ENCODE data around the gene MRPS25. TPM values are rescaled to one million over a fixed set of nuclear protein-coding genes. Genes with fewer than 3 reads are reported as not detected.
"Not testable (repeated sequence)": the region's sequence is repeated elsewhere in the genome, so short reads cannot be mapped to it uniquely, and the experiment has no call there.

Gene MRPS25
- total RNA-seq, 1 donor from 2014 or later = 19.0 TPM

GRCh38 chr3:15043408-15044171 is 21.5 kb downstream of the MRPS25 start:
- DNase-seq = no peak

- DNase-seq = no peak
Measured at GRCh38 chr3:15042936-15043335, 22.2 kb downstream of the MRPS25 start.

DNA sequence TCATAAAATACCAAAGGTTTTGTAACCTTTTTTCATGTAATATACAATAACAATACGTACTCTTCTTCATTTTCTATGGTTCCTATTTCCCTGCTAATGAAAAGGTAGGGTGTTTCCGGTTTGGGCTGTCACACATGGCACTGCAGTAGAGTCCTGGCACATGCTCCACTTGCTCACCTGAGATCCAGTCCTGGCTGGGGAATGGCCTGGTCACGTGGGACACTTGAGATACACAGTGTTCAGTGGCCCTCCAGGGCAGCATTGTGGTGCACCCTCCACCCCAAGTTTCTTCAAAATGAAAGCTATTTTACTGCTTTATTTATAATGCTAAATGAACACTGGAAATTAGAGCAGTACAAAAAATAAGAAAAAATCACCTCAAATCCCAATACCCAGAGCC is 23.2 kb downstream of the MRPS25 start:
- no peak for DNase-seq

GRCh38 chr3:15040844-15041243 is 24.3 kb downstream of the MRPS25 start:
- no peak for DNase-seq

DNA sequence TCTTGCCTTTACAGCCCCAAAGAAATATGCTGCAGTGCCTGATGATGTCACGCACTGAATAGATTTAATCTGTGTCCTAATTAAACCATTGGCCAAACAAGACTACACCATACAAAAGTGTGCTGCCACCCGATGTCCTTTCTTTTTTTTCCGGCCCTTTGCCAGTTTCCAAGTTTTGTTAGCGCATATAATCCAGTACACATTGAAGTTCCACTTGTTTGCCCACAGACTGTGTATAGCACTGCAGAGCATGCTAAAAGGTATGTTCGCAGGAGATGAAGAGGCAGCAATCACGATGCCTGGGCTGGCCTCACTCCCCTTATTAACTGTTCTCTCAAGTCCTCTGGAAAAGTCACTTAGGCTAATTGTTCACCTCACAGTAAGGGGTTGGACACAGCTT is 26.8 kb downstream of the MRPS25 start:
- DNase-seq = no peak

DNA sequence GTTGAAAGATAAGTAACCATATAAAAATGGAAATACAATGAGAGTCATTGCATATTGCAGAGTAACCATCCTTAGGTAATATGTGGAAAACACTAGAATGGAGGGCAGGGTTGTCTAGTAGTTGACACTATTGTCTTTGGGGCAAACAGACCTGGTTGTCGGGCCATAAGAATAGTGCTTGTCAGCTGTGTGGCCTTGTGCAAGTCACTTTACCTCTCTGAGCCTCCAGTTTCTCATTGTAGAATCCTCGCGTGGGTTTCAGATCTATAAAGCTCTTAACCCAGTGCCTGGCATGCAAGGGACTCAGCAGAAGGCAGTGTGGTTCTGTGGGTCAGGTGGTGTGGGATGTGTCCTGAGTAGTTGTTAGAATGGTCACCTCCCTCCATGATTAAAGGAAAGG is 32.0 kb downstream of the MRPS25 start:
- no peak for DNase-seq

- no peak for DNase-seq
Measured at GRCh38 chr3:15032650-15033049, 32.5 kb downstream of the MRPS25 start.

GRCh38 chr3:15029625-15030024 is 35.5 kb downstream of the MRPS25 start:
- DNase-seq = no peak

GRCh38 chr3:15023719-15024118 is 41.4 kb downstream of the MRPS25 start:
- no peak for DNase-seq

- no peak for DNase-seq
Measured at GRCh38 chr3:15023249-15023648, 41.9 kb downstream of the MRPS25 start.

- DNase-seq = no peak
Measured at GRCh38 chr3:15017191-15017590, 47.9 kb downstream of the MRPS25 start.

DNA sequence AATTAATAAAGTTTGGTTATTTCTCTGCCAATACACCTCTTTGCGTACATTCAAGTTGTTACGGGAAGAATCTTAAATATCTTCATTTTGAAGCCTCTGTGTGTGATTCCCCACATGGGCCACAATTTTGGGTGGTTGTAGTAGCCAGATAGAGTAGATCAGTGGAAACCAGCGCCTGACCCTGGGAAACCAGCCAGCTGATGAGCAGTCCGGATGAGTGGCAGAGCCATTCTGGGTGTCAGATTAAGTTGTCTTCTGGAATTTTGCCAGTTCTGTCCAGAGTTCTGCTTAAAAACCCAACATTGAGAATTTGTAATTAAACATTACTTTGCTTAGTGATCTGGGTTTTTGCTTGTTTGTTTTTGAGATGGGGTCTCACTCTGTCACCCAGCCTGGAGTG is 49.7 kb downstream of the MRPS25 start:
- no peak for DNase-seq

DNA sequence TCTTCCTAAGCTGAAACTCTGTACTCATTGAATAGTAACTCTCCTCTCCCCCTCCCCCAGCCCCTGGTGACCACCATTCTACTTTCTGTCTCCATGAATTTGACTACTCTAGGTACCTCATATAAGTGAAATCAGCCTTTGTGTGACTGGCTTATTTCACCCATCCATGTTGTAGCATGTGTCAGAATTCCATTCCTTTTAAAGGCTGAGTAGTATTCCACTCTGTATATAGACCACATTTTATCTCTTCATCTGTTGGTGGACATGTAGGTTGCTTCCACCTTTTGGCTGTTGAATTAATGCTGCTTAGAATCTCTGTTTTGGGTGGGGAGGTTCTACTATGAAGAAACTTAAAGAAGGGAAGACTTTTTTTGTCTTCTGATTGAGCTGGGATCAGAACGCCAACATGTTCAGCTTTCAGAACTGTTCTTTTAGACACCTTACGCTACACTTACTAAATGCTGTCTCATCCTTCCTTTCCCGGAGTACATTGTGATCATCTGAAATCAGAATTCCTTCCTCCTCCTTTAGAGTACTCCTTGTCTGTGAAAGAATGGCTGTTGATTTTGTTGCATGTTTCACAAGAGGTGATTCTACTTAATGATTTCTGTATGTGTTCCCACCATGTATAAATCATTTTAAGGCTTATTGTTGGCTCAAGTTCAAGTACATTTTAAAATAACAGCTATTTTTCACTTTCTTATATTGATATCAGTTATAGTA is 50.3 kb downstream of the MRPS25 start:
- no peak for DNase-seq

- no peak for DNase-seq
Measured at GRCh38 chr3:15011174-15011573, 53.9 kb downstream of the MRPS25 start.

DNA sequence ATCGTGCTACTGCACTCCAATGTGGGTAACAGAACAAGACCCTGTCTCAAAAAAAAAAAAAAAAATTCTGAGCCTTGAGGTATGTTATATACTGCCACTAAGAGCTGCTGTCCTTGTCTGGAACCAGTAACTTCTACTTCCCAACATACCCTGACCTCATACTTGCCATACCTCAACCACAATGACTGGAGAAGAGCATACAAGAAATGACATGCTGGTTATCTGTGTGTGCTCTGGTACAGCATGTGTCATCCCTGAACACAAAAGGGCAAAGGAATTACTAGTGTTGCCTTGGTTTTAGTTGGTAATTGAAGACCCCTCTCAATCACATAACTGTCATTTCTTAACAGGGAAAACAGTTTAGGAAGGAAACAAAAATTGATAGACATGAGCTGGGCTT is 54.5 kb downstream of the MRPS25 start:
- DNase-seq = no peak

- no peak for DNase-seq
Measured at GRCh38 chr3:15009167-15009566, 55.9 kb downstream of the MRPS25 start.

GRCh38 chr3:15007681-15008141 is 57.4 kb downstream of the MRPS25 start:
- DNase-seq = no peak

- not testable (repeated sequence) for DNase-seq
Measured at GRCh38 chr3:14999182-14999581, 65.9 kb downstream of the MRPS25 start.

Other genes with a start within 250 kb of the MRPS25 start
- 14.9 TPM for gene FGD5, start 246.4 kb downstream of the MRPS25 start, total RNA-seq
- 36.7 TPM for gene NR2C2, start 117.7 kb downstream of the MRPS25 start, total RNA-seq
- 26.0 TPM for gene RBSN, start 33.8 kb upstream of the MRPS25 start, total RNA-seq
- gene CAPN7, start 140.9 kb upstream of the MRPS25 start, total RNA-seq = 48.9 TPM